Adipose tissue (tissue), 3 donors: ENCODE measurements around the gene LYAR. TPM values are rescaled to one million over a fixed set of nuclear protein-coding genes. Genes with fewer than 3 reads are reported as not detected.
"Not testable (repeated sequence)": the region's sequence is repeated elsewhere in the genome, so short reads cannot be mapped to it uniquely, and the experiment has no call there.

ENCODE experiments used
- H3K27ac ChIP-seq: one replicate; pipeline ENCODE4 v1.5.1; 2013; ENCODE audit warnings: low read depth, low read length
- WGBS, 3 donors: extraction: QIAGEN DNeasy Blood & Tissue Kit; methylation state at CpG; one replicate each; pipeline ENCODE4 v1.1.7; 2013; 5-methylcytosine and 5-hydroxymethylcytosine counted together
- polyA plus RNA-seq, 3 donors: library from polyadenylated mRNA; stranded (reverse); fragments of 200-250 nt; gene quantifications; one replicate each; pipeline ENCODE4 v1.2.3, GENCODE V29; 2013
- donor health status: healthy with polysubstance abuse.
- donor health status: Bipolar disorder and iron deficiency.
- donor health status: healthy.

LYAR gene
- polyA plus RNA-seq, 3 donors = 3.8 to 18.4 (median 16.1) TPM

DNA sequence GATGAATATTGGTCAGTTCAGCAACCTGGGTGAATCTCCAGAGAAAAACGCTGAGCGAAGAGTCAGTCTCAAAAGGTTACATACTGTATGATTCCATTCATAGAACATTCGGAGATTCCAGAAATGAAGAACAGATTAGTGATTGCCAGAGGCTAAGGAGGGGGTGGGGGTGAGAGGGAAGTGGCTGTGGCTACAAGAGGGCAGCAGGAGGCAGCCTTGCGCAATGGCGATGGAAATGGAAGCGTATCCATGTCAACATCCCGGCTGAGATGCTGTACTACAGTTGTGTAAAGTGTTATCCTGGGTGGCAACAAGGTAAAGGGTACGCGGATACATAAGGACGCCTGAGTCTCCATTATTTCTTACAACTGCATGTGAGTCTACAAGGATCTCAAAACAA lies 18.0 kb downstream of the LYAR start:
- WGBS, 3 donors = 83 to 90% (median 87%) methylated on average over 10 of the region's 10 CpGs
- H3K27ac ChIP-seq = no peak overlapping the region

DNA sequence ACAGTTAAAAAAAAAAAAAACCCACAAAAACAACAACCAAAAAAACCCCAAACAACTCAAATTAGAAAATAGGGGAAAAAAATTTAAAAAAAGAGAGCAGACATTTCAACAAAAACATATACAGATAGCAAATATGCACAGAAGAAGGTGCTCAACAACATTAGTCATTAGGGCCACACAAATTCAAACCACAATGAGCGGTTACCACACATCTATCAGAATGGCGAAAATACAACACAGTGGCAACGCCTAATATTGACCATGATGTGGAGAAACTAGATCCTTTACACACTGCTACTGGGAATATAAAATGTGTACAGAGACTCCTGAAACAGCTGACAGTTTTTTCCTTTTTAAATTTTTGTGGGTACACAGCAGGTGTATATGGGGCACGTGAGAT lies 19.4 kb downstream of the LYAR start:
- H3K27ac ChIP-seq = no peak overlapping the region
- 75 to 87% (median 81%) methylated on average over 4 of the region's 4 CpGs for WGBS, 3 donors

DNA sequence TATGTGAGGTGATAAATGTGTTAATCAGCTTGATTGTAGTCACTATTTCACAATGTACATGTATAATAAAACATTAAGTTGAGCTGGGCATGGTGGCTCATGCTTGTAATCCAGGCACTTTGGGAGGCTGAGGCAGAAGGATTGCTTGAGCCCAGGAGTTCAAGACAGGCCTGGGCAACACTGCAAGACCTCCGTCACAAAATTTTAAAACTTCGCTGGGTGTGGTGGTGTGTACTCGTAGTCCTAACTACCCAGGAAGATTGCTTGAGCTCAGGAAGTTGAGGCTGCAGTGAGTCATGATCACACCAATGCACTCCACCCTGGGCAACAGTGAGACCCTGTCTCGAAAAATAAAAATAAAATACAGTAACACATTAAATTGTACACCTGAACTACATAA lies 20.1 kb downstream of the LYAR start:
- no peak overlapping the region for H3K27ac ChIP-seq
- 80 to 90% (median 80%) methylated on average over 4 of the region's 4 CpGs for WGBS, 3 donors

DNA sequence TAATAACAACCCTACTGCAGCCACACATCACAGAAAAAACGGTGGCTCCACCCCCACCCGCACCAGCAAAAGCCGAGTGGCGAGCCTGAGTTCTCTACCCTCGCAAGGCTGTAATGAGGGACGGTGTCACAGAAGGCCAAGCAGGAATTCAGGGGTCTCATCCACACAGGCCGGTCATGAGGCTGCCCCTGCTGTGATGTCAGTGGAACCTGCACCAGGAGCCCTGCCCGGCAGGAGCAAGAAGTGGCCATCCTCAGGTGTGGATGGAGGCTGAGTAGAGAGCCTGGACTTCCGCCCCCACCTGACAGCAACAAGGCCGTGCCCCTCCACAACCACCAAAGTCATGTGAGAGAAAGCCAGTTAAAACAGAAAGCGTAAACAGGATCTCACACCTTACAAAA lies 20.6 kb downstream of the LYAR start:
- WGBS, 3 donors = 88 to 93% (median 90%) methylated on average over 11 of the region's 11 CpGs
- no peak overlapping the region for H3K27ac ChIP-seq

DNA sequence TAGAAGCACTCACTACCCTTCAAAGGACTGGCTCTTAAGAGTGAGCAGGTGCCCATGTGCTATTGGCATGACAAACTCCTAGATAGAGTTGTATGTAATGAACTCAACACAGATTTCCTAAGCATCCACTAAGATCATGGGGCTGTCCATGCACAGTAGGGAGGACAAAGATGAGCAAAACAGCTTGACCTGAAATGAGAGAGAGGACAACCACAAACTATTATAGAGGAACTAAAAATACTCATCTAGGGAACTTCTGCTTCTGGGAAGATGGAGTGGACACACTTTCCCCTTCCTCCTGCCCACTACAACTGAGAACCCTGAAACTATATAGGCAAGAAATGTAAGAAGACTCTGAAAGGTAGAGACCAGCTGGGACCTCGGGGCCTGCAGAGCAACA lies 21.2 kb downstream of the LYAR start:
- no peak overlapping the region for H3K27ac ChIP-seq
- 88 to 100% (median 95%) methylated on average over 1 of the region's 1 CpG for WGBS, 3 donors

DNA sequence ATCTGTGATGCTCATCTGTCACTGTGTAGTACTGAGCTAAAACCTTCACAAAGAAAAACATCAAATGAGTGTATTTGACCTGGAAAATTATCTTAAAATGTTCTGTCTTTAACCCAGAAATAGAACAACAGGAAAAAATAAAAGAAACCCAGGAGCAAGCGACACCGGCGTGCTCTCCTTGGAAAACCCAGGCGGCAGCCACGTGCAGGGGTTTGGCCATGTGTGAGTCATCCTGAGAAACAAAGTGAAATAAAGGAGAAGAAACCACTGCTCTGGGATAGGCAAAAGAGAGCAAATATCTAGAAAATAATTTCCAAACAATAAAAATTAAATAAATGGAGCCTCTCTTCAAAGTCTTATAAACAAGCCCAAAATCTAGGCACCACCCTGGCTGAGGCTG lies 22.0 kb downstream of the LYAR start:
- H3K27ac ChIP-seq = no peak overlapping the region
- WGBS, 3 donors = 82 to 92% (median 89%) methylated on average over 5 of the region's 5 CpGs

DNA sequence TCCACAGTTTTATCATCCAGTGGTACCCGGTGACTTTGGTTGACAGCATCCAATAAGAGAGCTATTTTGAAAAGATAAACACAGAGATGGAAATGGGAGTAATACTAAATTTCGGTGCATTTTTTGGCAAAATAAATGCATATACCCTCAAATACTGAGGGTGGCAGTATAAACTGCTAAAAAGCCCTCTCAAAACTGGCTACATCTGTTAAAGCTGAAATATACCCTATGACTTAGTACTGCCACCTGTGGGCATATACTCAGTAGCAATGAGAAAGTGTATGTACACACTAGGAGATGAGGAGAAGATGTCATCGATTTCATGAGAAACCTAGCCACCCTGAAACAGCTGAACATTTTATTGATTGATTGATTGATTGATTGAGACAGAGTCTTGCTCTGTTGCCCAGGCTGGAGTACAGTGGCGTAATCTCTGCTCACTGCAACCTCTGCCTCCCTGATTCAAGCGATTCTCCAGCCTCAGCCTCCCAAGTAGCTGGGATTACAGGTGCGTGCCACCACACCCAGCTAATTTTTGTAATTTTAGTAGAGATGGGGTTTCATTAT lies 29.7 kb downstream of the LYAR start:
- 62 to 70% (median 69%) methylated on average over 6 of the region's 6 CpGs for WGBS, 3 donors
- H3K27ac ChIP-seq = no peak overlapping the region

DNA sequence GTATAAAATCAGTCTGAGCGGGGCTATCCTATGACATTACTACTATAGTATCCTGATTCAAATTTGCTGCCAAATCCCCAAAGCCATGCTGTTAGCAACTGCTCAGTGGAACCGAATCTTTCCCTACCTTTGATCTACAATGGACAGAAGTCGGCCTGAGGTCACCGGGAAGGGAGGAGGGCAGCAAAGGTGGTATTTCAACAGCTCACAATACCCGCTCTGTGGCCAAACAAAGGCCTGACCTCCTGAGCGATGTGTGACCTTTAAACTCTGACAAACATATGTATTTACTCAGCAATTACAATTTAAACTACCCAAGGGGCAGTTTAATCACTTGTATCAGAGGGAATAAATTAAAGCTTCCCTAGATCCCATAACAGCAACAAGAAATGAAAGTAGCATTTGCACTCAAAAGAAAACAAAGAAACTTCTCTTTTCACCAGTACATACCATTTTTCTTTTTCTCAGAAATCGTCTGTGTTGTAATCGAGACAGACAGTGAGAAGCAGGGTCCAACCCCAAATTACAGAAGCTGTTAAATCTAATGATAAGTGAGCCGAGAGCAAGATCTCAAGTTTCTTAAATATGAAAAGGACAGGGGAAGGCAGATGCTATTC lies 30.4 kb downstream of the LYAR start:
- H3K27ac ChIP-seq = no peak overlapping the region
- 22 to 48% (median 39%) methylated on average over 9 of the region's 9 CpGs for WGBS, 3 donors

DNA sequence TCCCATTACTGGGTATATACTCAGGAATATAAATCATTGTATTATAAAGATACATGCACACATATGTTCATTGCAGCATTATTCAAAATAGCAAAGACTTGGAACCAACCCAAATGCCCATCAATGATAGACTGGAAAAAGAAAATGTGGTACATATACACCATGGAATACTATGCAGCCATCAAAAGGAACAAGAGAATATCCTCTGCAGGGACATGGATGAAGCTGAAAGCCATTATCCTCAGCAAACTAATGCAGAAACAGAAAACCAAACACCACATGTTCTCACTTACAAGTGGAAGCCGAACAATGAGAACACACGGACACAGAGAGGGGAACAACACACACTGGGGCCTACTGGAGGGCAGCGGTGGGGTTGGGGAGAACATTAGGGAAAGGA lies 32.2 kb downstream of the LYAR start:
- WGBS, 3 donors = 83 to 98% (median 86%) methylated on average over 3 of the region's 3 CpGs
- not testable (repeated sequence) for H3K27ac ChIP-seq

DNA sequence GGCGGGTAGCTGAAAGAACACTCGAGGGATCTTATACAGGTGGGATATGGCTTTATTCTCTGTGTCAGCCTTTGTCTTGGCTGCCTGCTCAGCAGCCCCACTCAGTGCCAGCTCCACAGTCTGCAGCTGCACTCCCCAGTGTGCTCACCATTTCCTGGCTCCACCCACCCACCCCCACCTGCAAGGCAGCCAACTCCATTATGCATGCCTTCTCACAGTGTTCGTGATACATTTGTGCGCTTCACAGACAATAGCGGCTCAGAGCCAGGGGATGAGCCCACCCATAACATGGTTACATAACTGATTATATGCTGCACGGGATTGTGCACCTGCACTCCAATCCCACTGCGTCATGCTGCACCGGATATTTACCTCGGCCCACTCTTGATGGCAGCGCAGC lies 33.2 kb downstream of the LYAR start:
- WGBS, 3 donors = 58 to 73% (median 63%) methylated on average over 10 of the region's 10 CpGs
- H3K27ac ChIP-seq = no peak overlapping the region

DNA sequence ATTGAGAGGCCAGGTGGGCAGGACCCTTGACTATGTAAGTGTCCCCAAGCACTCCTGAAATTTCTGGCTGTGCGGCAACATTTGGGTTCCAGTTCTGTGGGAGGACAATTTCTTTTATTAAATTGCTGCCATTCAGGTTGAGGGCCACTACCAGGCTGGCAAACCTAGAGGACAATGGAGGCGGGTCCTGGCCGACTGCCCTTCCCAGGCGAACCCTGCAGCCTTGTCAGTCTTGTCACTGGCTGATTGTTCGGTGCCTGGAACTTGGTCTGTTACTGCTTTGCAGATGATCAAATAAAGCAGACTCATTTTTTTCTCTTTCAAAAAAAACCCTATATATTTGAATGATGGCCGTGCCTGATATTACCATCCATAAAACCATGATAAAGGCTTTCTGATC lies 35.3 kb downstream of the LYAR start:
- H3K27ac ChIP-seq = no peak overlapping the region
- 45 to 82% (median 81%) methylated on average over 6 of the region's 6 CpGs for WGBS, 3 donors

DNA sequence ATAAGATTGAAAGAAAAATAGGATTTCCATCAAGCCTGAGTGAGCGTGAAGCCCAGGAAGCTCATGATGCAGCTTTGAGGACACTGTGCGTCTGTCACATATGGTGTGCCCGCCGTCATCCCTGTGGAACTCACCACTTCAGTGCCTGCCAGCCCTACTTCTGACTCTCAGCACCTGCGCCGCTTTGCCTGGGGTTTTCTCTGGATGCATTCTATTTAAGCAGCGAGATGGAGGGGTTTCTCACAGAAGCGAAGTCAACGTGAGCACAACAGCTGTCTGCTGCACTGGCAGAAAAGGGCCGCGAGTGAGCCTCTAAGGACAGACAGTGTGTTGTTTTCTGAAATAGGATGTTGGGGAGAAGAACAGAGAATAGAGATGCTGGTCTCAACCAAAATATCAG lies 35.8 kb downstream of the LYAR start:
- H3K27ac ChIP-seq = no peak overlapping the region
- 85 to 87% (median 85%) methylated on average over 11 of the region's 11 CpGs for WGBS, 3 donors

DNA sequence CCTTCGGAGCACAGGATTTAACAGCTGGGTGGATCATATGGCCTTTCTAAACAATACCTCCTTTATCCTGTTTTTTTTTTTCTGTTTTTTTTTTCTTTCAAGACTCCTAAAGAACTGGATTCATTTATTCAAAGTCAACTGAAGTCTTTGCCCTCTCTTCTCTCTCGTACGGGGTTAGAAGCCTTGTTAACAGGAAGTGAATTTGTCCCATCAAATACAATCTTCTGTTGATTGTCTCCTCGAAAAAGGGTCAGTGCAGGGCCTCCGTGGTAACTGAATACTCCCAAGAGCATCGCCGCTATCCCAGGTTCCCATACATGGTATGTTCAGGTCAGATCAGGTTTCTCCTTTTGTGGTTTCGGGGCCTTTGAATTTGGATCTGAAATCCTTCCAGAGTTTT lies 40.1 kb downstream of the LYAR start:
- H3K27ac ChIP-seq = no peak overlapping the region
- 78 to 90% (median 89%) methylated on average over 8 of the region's 8 CpGs for WGBS, 3 donors

DNA sequence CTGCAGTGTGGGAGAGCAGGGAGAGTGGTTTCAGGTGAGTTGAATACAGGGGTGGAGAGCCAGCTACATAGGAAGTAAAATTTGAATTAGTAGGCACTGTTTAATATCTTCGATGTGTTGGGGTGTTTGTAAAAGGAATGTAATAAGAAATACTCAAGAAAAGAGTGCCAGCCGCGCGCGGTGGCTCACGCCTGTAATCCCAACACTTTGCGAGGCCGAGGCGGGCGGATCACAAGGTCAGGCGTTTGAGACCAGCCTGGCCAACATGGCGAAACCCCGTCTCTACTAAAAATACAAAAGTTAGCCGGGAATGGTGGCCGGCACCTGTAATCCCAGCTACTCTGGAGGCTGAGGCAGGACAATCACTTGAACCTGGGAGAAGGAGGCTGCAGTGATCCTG lies 40.6 kb downstream of the LYAR start:
- WGBS, 3 donors = 86 to 97% (median 96%) methylated on average over 15 of the region's 15 CpGs
- not testable (repeated sequence) for H3K27ac ChIP-seq

DNA sequence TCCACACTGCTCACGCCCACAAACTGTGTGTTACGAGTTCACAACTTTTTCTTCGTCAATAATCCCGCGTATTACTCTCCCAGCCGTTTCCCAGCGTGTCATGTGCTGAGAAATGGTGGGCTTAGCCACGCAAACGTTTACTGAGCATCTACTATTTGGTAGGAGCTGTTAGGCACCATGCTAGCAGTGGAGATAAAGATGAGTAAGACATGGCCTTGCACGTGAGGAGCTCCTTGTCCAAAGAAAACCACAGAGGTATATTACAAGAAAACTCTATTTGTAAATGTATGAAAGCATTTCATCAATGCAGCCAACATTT lies 41.1 kb downstream of the LYAR start:
- H3K27ac ChIP-seq = no peak overlapping the region
- 18 to 27% (median 24%) methylated on average over 10 of the region's 10 CpGs for WGBS, 3 donors

DNA sequence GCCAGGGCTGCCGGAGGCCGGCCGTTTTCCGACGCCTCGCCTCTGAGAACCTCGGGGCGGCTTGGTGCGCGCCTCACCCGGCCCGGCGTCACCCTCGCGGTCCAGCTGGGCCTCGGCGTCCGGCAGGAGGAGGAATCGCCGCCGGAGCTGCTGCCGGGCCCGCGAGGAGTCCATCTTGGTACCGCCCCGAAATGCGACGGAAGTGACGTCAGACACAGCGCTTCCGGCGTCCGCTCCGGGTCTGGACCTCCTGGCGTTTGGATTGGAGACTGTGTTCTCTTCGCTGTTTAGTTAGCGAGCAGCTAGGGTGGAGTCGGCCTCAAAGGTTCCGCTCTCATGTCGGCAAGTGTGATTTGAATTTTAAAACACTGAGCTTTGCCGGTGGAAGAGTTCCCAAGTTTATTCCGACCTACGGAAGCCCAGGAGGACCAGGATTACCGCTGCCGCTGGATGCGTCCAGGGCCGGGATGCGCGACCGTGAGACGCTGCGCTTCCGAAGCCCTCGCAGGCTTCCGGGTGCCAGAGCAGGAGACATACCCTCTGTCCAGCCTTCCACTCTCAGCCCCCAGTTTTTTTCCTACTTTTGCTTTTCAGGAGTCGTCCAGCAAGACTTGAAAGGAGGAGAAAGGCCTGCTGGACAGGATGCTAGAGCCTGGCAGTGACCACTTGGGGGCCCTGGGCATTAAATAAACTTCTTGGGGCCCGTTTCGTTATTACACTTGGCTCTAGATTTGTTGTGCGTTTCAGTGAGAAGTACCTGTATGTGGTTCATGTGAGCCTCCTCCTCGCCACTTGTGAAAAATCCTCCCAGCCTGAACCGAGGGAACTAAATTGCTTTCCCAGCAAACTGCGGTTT lies 41.7 kb downstream of the LYAR start, which contains the start of gene TMEM128:
Gene TMEM128, minus strand, starts transcription at position 195 of the 856 bp plus-strand sequence. Its CDS starts 21 bp downstream, at position 174.
- peak within 1 kb of the TSS; percentile 61 for H3K27ac ChIP-seq
- 1% methylated on average over 62 of the region's 62 CpGs for WGBS, 3 donors

DNA sequence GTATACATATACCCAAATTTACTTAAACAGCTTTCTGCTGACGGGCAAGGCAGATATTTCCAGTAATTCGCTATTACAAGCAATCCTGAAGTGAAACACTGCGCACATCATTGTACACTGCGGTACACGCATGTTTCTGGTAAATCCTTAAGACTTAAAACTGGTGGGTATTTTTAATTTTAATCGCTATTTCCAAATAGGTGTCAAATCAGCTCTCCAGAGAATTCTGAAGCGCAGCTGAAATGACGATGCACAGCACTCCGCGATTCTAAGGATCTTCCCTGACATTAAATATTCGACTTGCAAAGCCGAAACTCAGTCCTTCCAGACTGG lies 42.3 kb downstream of the LYAR start:
- 0 to 1% (median 1%) methylated on average over 12 of the region's 12 CpGs for WGBS, 3 donors
- H3K27ac ChIP-seq = peak overlapping the region; percentile 16

DNA sequence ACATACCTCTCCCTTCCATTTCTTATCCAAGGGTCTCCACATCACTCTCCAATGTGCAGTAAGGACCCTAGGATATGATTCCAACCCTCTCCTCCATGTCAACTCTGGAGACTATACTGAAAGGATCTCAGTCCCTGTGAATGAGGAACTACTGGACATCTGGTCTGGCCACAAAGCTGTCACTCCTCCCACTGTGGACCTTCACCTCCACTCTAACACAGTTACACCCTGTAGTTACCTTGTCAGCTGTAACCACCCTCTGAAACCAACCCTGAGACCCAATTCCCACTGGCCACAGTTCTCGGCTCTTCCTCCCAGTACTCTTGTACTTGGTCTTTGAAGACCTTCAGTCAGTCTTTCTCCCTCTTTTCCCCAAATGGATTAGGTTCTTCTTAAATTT lies 44.8 kb downstream of the LYAR start:
- 90 to 98% (median 95%) methylated on average over 1 of the region's 1 CpG for WGBS, 3 donors
- H3K27ac ChIP-seq = no peak overlapping the region

DNA sequence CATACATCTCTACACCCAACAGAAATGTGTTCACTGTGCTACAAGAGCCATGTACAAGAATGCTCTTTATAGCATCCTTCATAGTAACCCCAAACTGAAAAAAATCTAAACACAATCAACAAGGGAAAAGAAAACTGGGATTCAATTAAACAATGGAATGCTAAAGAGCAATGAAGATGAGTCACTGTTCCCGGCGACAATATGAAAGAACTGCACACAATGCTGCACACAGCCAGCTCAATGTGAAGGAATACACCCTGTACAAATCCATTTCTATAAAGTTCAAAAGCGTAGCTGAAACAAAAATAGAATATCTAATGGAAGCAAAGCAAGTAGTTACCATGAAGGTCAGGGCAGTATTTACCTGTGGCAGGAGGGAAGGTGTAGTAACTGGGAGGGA lies 50.4 kb downstream of the LYAR start:
- WGBS, 3 donors = 92 to 96% (median 94%) methylated on average over 3 of the region's 3 CpGs

DNA sequence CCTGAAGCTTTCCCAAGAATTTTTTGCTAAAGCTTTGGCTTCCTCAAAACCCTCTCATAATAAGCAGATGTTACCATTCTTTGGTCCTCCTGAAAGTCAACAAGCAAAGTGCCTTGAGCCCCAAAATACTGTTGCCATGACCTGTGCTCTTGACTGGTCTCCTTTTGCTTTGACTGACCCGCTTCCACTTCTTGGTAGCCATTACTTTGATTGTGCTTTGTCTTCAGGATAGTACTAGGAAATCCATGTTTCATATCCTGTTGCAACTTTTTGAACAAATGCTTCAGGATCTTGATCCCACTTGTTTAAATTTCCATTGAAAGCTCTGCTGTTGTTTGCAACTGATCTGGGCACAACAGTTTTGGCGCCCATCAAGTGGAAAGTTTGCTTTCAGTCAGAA lies 56.3 kb downstream of the LYAR start:
- no peak overlapping the region for H3K27ac ChIP-seq
- 94 to 100% (median 98%) methylated on average over 2 of the region's 2 CpGs for WGBS, 3 donors

More for the DNA sequence above, 50.4 kb downstream of the LYAR start:
- H3K27ac ChIP-seq = not testable (repeated sequence)
